HG03575 (cell line): ENCODE data around the gene CHMP1A.

Experiments used
- ATAC-seq: cut with Tn5 transposase; IDR thresholded peaks from one replicate; pipeline ENCODE4 v1.9.1; 2021; ENCODE audit not compliant: unreplicated experiment, insufficient number of reproducible peaks, low FRiP score; ENCODE audit errors: extremely low read depth

CHMP1A gene

DNA sequence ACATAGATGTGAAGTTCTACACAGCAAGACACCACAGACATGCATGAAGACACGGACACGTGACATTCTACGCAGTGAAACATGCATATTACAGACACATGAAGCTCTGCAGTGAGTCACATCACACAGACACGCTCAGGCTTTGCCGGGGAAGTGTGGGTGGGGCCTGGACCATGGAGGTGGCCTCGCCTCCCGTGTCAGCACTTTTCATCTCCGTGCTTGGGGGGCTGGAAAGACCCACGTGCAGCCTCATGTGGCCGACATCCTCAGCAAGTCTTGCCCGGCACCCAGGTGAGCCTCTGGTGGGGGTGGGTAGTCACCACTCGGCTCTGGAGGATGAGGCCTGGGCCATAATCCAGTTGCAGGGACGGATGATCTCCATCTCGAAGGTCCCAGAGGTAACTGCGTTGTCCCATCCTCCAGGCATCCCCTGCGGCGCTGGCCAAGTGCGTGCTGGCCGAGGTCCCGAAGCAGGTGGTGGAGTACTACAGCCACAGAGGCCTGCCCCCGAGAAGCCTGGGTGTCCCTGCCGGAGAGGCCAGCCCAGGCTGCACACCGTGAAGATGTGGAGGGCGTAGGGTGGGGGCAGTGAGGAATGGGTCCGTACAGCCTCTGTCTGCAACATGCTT is 61.3 kb downstream of the CHMP1A start:
- ATAC-seq: no peak

DNA sequence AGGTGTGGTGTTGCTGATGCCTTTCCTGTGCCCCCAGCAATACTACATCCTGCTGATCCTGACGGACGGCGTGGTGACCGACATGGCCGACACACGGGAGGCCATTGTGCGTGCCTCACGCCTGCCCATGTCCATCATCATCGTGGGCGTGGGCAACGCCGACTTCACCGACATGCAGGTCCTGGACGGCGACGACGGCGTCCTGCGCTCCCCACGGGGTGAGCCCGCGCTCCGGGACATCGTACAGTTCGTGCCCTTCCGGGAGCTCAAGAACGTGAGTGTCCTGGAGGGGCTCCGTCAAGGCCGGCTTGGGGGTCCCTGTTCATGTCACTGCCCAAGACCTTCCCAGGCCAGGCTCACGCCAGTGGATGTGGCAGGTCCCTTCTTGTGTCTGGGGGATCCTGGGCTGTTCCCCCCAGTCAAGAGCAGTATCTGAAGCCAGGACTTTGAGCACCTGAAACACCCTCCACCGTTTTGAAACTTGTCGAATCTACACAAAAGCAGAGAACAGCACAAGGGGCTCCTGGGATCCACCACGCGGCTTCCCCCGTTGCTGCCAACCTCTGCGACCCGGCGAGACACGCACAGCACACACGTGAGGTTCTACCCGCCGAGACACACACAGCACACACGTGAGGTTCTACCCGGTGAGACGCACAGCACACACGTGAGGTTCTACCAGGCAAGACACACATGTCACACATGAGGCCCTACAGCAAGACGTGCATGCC is 62.0 kb downstream of the CHMP1A start:
- no peak for ATAC-seq
